Inflammatory macrophage (primary cell): ENCODE measurements around the gene FICD.
"Not testable (repeated sequence)": the region's sequence is repeated elsewhere in the genome, so short reads cannot be mapped to it uniquely, and the experiment has no call there.

Experiments
- DNase-seq, 2 donors: peaks; one replicate each; pipeline ENCODE4 v3.0.0-alpha.2; 2020 to 2022

The FICD gene

GRCh38 chr12:108538616-108539195, 23.6 kb downstream of the FICD start:
- no peak for DNase-seq

- DNase-seq: no peak
Observed at GRCh38 chr12:108542320-108542719, 27.2 kb downstream of the FICD start.

DNA sequence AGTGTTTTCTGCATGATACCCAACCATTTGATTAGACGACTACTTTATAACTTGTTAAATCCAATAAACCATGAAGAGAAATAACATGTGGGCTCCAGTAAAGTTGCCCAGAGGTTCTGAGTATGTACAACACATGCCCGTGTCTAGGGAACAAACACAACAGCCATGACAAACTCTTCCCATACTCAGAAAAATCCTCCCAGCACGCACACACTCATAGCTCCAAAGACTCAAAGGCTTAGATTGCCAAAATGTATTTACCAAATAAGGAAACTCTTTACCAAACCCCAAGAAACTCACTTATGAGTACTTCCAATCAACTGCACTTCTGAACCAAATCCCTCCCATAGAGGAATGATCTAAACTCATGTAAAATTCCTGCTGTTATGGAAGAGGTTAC, 28.6 kb downstream of the FICD start:
- no peak for DNase-seq

- DNase-seq: peak; percentile 54 to 80
Observed at GRCh38 chr12:108547686-108548085, 32.6 kb downstream of the FICD start.

GRCh38 chr12:108548954-108549521, 34.0 kb downstream of the FICD start:
- DNase-seq: no peak

- peak in 1 of 2 donors; percentile 15 for DNase-seq
Observed at GRCh38 chr12:108551535-108551934, 36.5 kb downstream of the FICD start.

DNA sequence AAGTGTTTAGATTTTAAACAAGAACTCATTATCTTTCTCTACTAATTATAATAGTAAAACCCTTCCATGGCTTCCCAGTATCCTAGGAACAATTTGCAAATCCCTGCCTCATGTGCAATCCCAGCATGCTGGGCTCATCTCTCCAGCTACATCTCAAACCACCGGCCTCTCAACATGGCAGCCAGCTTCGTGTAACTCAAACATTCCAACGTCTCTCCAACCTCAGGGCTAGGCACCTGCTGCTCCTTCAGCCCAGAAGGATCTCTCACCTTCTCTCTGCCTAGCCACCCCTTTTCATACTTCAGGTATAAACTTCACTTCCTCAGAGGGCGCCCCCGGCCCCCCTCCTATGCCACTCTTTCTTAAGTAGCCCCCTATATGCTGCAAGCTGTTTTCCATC, 38.7 kb downstream of the FICD start:
- DNase-seq: no peak

- not testable (repeated sequence) for DNase-seq
Observed at GRCh38 chr12:108555383-108555782, 40.3 kb downstream of the FICD start.

GRCh38 chr12:108559007-108559655, 44.1 kb downstream of the FICD start:
- DNase-seq: no peak

DNA sequence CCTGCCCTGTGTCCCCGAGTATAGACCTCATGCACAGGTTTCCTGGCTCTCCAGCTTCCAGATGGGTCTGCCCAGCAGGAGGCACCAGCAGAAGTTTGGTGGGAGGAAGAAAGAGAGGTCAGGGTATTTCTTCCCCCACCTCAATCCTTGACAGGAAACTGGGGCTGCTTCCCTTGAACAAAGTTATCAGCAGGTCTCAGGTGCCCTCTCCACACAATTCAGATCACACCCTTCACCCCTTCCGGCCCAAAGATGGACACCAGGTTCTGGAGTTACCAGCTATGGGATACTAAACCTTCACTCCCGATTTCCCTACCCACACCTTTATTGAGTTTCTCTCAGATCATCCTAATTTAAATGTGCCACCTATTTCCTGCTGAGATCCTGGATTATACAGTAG, 44.7 kb downstream of the FICD start:
- DNase-seq: no peak

GRCh38 chr12:108560321-108560721, 45.2 kb downstream of the FICD start:
- peak; percentile 58 to 60 for DNase-seq

- DNase-seq: peak; percentile 81 to 84
Observed at GRCh38 chr12:108560752-108561719, 46.0 kb downstream of the FICD start, which contains the start of gene SART3. Gene SART3, minus strand, starts transcription at chr12:108561173. Its CDS starts 19 bp downstream, at chr12:108561154.

GRCh38 chr12:108561852-108562347, 46.8 kb downstream of the FICD start:
- DNase-seq: peak in 1 of 2 donors; percentile 7

GRCh38 chr12:108562348-108563135, 47.5 kb downstream of the FICD start, which contains the start of gene ISCU:
Gene ISCU, plus strand, starts transcription at chr12:108562596. Its CDS starts 27 bp downstream, at chr12:108562623.
- DNase-seq: peak; percentile 98 to 99

- peak; percentile 84 to 87 for DNase-seq
Observed at GRCh38 chr12:108563136-108563803, 48.2 kb downstream of the FICD start.

- no peak for DNase-seq
Observed at GRCh38 chr12:108563804-108564151, 48.7 kb downstream of the FICD start.

GRCh38 chr12:108564724-108565123, 49.6 kb downstream of the FICD start:
- no peak for DNase-seq

DNA sequence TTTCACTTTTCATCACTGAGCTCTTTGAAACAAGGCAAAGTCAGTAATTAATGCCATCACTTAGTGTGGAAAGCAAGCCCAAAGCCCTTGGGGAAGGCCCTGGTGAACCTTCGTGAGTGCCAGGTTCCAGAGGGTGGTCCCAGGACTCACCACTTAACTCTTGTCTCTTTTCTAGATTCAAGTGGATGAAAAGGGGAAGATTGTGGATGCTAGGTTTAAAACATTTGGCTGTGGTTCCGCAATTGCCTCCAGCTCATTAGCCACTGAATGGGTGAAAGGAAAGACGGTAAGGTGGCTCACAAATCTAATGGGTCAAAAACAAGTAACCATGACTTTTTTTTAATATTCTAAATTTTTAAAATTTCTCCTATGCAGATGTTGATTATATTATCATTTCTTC, 50.1 kb downstream of the FICD start:
- peak; percentile 22 to 24 for DNase-seq

- peak in 1 of 2 donors; percentile 13 for DNase-seq
Observed at GRCh38 chr12:108565976-108566375, 50.9 kb downstream of the FICD start.

GRCh38 chr12:108566452-108566851, 51.4 kb downstream of the FICD start:
- no peak for DNase-seq
